Inferior parietal cortex (tissue), 1 donor: ENCODE measurements around the gene FMNL2.

ENCODE experiments used
- DNase-seq: peaks from one replicate; pipeline ENCODE4 v3.0.0-alpha.2; 2016; ENCODE audit errors: extremely low spot score

Gene FMNL2

GRCh38 chr2:152556506-152556905, 221.5 kb downstream of the FMNL2 start:
- no peak for DNase-seq

DNA sequence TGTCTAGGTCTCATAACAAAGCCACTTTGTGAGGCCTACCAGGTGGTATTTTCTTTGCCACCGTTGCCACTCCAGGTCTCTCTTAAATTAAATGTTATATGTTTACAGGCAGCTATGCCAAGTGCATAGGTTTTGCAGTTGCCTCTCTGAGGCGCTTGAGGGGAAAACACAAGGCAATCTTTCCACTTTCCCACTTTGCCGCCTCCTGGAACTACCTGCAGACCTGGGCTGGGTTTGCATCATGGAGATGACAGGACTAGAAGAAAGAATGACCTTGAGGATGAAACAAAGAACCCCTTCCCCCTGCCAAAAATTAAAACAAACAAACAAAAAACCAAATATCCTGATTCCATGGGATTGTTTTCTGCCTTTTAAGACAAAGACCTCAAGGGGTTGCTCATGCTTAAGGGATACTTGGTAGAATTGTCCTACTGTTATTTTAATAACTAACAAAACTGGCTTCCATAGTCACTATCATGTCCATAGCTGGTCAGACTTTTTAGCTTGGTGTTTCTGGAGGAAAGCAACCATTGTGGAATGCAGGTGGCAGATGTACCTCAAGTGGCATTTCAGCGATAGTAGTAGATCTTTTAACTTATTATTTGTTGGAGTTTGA, 222.4 kb downstream of the FMNL2 start:
- no peak for DNase-seq

DNA sequence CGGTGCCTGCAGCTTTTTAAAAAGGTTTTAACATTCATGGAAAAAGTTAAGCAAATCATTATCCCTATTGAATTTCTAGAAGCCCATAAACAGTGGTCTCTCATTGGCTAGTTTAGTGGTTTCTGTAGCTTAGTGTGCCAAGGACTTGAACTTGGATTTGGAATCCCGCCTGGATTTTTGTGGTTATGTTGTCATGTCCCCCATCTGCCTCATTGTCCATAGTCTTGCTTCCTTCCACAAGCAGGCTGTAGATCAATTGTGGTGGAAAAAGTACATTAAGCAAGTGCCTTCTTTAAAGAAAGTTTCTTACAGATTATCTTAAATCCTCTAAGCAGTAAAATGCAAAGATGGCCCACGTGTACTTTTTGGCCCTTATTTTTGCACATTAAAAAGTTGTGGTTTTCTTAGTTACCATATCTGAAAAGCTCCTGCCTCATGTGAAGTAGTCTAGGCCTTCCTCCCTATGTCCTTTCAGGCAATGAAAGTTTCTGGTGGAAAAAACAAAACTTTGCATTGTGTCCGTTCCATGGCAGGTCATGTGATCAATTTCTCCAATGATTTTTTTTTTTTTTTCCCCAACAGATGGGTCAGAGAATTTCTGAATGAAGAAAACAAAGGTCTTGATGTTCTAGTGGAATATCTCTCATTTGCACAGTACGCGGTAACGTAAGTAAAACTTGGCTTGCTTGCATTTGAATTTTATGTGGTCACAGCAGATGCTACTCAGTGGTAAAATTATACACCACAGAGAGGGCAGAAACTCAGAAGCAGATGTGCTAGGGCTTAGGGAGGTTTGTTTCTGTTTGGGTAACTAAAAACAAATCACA, 223.4 kb downstream of the FMNL2 start:
- no peak for DNase-seq

DNA sequence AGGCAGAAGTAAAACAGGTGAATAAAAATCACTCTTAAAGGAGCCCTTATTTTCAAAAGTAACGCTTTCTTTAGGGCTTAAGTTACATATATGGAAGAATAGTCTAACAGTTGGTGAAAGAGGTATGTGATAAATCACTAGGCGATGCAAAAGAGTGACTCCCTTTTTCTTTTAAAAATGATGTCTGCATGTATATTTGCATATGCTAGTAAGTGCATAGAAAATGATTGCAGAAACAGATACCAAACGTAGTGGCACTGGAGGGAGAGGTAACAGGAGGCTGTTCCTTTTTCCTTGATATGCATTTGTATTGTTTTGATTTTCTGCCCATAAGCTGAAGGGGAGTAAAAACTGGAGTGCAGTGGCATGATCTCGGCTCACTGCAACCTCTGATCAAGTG, 224.0 kb downstream of the FMNL2 start:
- no peak for DNase-seq

DNA sequence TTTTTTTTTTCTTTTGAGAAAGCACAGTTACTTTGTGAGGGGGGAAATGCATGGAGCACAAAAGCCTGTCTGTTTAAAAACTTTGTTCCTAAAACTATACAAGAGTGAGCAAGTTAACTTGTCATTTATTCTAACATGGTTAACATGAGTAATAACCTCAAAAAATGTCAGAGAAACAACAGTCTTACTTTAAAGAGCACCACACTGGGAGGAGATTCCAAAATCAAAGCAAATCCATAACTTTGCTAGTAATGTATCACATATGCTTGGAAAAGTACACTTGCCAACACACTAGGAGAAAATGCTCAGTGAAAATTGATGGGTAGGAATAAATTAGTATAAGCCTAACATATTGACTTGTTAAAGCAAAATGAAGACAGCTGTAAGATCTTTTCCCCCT, 225.2 kb downstream of the FMNL2 start:
- DNase-seq, result no peak

DNA sequence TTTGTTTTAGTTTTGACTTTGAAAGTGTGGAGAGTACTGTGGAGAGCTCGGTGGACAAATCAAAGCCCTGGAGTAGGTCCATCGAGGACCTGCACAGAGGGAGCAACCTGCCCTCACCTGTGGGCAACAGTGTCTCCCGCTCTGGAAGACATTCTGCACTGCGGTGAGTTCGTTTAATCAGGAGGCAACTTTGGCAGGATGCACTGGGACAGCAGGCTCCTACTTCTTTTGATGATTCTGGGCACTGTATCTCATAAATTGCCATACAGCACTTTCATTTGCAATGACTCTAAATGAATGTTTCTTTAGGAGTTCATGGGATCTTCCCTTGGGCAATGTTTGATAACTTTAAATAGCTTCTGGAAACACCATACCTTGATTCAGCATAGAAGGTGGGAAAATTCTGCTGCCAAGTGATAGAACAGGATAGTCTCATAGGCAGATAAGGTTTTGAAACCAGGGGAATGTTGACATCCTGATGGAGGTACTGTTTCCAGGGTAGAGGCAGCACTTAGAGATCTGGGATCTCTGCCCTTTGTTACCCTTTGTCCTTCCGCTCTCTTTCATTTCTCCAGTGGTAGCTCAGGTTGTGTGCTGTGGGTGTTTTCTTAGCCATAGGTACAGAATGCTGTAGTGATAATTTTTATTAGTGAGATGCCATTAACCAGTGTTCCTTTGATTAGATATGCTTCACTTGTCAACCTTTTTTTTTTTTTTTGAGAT, 226.1 kb downstream of the FMNL2 start:
- DNase-seq, result no peak

DNA sequence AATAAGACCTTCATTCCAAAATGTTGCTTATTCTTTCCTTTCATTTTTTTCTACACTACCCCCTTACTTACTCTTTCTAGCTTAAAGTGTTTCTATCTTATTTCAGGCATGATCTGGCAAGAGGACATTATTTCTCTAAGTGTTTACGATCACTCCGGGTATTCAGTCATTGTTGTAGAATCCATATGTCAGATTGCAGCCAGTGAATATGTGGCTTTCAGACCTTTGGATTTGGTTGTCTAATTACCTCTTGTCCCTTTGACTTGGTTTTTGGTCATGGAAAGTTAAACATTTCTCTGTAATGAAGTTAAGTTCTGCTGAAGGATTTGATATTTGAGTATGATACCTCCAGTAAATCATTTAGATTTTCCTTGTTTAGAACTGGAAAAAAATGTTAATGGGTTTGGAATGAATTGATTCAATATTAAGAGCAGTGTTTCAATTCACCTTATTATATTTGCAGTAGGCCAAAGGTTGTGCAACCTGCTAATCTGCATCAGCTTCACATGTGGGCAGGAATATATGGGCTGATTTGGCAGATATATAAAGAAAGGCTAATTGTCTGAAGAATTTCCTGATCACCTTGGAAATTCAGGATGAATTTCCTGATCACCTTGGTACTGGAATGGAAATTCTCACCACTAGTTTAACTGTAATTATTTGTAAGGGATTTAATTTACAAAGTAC, 227.4 kb downstream of the FMNL2 start:
- no peak for DNase-seq

GRCh38 chr2:152563764-152564163, 228.8 kb downstream of the FMNL2 start:
- DNase-seq, result no peak

DNA sequence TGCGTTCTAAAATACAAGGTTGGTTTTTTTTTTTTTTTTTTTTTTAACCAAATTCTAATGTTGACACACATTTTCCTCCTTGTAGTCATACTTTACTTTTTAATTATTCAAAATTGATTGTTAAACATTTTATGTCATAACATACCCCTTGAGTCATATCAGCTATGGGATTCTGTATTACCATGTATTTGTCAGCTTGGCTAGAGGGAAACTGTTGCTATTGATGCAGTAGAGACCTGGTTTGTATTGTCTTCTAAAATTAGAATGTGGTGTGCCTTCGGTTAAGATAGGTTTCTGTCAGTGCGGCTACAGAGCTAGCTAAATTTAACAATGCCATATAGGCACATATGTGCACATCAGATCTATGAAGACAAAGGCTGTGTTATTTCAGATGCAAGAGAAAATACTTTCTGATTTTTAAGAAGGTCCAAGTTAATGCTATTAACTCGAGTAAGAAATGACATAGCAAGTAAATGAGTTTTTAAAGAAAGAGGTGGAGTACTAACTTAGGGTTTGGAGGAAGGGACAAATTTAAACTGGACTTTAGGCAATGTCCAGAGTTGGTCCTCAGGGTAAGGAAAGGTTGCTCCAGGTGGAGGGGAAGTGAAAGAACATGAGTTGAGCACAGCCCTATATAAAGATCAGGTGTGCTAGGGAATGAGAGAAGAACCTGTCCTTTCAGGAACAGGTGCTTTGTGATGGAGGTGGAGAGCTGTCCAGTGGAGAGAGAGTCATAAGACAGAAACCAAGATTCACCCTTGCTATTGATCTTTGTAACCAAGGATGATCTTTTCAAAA, 230.0 kb downstream of the FMNL2 start:
- DNase-seq, result no peak

GRCh38 chr2:152565884-152566727, 231.1 kb downstream of the FMNL2 start:
- no peak for DNase-seq

DNA sequence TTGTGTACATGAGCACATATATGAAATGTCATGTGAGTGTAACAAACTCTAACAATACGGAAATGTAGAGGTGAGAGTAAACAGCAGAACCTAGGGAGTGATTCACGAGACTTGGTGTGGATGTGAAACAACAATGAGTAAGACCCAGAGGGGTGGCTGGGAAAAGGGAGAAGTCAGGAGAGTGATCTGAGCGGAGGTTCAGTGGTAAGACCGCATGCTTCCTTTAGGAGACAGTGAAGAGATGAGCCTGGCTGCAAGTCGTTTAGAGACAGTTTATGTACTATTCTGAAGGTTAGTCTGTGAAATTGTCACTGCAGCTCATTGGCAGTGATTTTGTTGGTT, 231.7 kb downstream of the FMNL2 start:
- no peak for DNase-seq

- no peak for DNase-seq
Observed at GRCh38 chr2:152568531-152568930, 233.6 kb downstream of the FMNL2 start.

DNA sequence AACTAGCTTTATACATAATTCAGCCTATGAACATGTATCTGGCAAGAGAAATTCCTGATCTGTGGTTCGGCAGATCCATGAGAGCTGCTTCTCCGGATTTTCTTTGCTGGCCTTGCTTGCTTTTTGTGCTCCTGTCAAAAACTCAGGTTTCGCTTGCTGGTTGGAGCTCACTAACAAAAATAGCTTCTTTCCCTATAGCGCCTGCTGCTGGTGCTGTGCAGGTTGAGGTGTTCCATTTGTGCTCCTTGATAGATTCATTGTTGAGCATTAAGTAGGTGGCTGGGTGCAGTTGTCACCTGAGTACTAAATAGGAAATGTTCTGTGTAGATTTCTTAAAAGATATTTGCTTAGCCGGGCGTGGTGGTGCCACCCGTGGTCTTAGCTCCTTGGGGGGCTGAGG, 234.2 kb downstream of the FMNL2 start:
- no peak for DNase-seq

GRCh38 chr2:152571048-152571766, 236.2 kb downstream of the FMNL2 start:
- DNase-seq, result no peak

DNA sequence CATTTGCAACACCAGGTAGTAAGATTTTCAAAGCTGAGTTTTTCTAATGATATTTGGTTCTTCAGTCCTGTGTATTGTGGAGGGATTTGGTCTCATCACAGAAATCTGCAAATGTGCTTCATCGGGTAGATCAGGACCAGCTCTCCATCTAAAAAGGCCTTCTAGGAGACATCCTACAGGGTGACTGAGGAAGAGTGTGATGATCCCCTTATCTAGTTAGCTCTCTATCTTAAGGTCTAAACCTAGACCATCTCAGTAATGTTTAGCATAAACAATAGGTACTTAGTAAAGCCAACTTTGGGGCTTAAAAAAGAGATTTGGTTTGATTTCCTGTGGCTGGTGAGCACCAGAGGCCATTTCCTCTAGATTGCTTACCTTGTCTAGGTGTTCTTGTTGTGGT, 237.1 kb downstream of the FMNL2 start:
- no peak for DNase-seq

- DNase-seq, result peak; percentile 86
Observed at GRCh38 chr2:152573168-152573567, 238.2 kb downstream of the FMNL2 start.

DNA sequence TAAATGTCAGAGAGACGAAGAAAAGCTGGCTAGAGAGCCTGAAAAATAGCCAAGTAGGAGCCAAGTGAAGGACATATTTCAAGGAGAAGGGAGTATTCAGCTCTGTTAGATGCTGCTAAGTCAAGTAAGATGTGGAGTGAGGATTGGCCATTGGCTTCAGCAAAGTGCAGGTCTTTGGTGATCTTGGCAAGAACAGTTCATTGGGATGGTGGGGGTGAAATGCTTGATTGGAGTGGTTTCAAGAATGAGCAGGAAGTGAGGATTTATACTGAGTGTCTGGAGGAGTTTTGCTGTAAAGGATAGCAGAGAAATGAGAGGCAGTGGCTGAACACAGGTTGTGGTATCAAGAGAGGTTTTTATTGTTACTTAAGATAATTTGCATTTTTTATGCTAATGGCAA, 242.6 kb downstream of the FMNL2 start:
- no peak for DNase-seq

- no peak for DNase-seq
Observed at GRCh38 chr2:152578573-152578972, 243.6 kb downstream of the FMNL2 start.

DNA sequence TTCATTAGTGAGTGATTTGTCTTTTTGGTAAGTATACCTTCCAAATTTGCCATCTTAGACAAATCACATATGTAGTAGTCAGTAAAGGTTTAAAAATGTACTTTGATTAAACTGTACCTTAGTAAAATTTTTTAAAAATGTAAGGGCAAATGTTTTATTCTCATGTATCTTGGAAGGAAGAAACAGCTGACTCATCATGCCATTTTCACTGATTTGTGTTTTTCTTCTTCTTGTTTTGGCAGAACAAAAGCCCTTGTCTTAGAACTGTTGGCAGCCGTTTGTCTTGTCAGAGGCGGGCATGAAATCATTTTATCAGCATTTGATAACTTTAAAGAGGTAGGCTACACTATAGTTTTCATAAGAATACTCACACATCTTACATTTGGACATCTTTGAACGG, 245.7 kb downstream of the FMNL2 start:
- peak; percentile 81 for DNase-seq

DNA sequence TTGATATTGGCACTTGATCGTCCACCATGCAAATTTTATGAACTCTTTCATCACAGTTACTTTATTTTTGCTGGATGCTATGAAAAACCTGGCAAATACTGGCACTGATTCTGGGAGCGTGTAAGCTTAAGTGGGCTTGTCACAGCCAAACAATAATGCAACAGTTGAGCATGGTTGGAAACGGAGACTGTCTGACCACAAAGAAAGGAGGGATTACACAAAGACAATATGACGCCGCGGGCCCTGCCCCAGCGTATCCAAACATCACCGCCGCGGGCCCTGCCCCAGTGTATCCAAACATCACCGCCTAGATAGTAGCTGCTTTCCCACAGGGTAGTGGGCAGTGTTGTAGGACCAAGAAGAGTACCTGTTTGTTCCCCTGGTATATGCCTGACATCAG, 246.4 kb downstream of the FMNL2 start:
- no peak for DNase-seq
